H1 (cell line): Measurements from ENCODE around the gene ZNF785.

Experiments used
- CTCF ChIP-seq, 3 experiments: IDR thresholded peaks; 1 replicate in 2 of 3; 2 replicates in 1 of 3; pipeline versions ENCODE4 v1.5.1 to v1.6.1; 2011; ENCODE audit warnings: low read length in 3 of 3, mild to moderate bottlenecking in 3 of 3, inconsistent platforms in 2 of 3, low read depth in 1 of 3, moderate library complexity in 1 of 3; ENCODE audit not compliant: insufficient read depth in 1 of 3; ENCODE audit errors: control extremely low read depth in 1 of 3
- EZH2 ChIP-seq: fragments of 200-600 bp; sonication (generic); IDR thresholded peaks from 2 replicates; pipeline ENCODE4 v1.7.1; 2012; ENCODE audit warnings: low read depth, mild to moderate bottlenecking, moderate library complexity, low read length, inconsistent platforms; ENCODE audit not compliant: severe bottlenecking
- MAFK ChIP-seq: IDR thresholded peaks from 2 replicates; pipeline ENCODE4 v1.6.1; 2012; ENCODE audit warnings: low read depth, mild to moderate bottlenecking, improper control_type of control experiment, low read length
- POLR2AphosphoS5 ChIP-seq: IDR thresholded peaks from 2 replicates; pipeline ENCODE4 v1.6.1; 2011; ENCODE audit warnings: low read depth, low read length
- RAD21 ChIP-seq, 2 experiments: IDR thresholded peaks in 1 of 2; conservative IDR thresholded peaks in 1 of 2; 2 replicates each; pipeline ENCODE4 v1.6.1; 2011; ENCODE audit warnings: low read depth in 2 of 2, low read length in 2 of 2, improper control_type of control experiment in 1 of 2, inconsistent platforms in 1 of 2, mild to moderate bottlenecking in 1 of 2, moderate library complexity in 1 of 2

GRCh38 chr16:30532285-30533145 lies 53.0 kb downstream of the ZNF785 start:
- TF ChIP-seq EZH2 (no peak), CTCF (IDR thresholded peaks at IDR 0.05; ENCODE audit: control extremely low read depth in 1 of 3, insufficient read depth in 1 of 3, low read depth in 1 of 3, low read length in 3 of 3) (no peak), RAD21 (IDR thresholded peaks at IDR 0.05 in 1 of 2, conservative IDR thresholded peaks at IDR 0.05 in 1 of 2; ENCODE audit: low read depth in 2 of 2, low read length in 2 of 2) (no peak), POLR2AphosphoS5 (no peak), MAFK (no peak)
